Fibroblast of villous mesenchyme (primary cell): ENCODE measurements around the gene ZNF484. TPM values are rescaled to one million over a fixed set of nuclear protein-coding genes. Genes with fewer than 3 reads are reported as not detected.
"Not testable (repeated sequence)": the region's sequence is repeated elsewhere in the genome, so short reads cannot be mapped to it uniquely, and the experiment has no call there.

Experiments used
- DNase-seq: peaks from one replicate; pipeline ENCODE4 v3.0.0-alpha.2; 2010; ENCODE audit warnings: low read depth
- H3K4me3 ChIP-seq: 2 replicates; pipeline ENCODE4 v1.5.1; 2011; ENCODE audit warnings: low read depth, mild to moderate bottlenecking, low read length
- total RNA-seq: library from RNA; depleted of rRNA; stranded (reverse); fragments of >200 nt; gene quantifications from 2 replicates; pipeline ENCODE4 v1.2.3, GENCODE V29; 2012
- TF ChIP-seq, protein P1 (sequence below): IDR thresholded peaks from 2 replicates; pipeline ENCODE4 v1.5.1; 2012; ENCODE audit warnings: low read depth, mild to moderate bottlenecking, low read length; ENCODE audit not compliant: insufficient read depth

ZNF484 gene
- total RNA-seq, 1 donor: 15.1 TPM

DNA sequence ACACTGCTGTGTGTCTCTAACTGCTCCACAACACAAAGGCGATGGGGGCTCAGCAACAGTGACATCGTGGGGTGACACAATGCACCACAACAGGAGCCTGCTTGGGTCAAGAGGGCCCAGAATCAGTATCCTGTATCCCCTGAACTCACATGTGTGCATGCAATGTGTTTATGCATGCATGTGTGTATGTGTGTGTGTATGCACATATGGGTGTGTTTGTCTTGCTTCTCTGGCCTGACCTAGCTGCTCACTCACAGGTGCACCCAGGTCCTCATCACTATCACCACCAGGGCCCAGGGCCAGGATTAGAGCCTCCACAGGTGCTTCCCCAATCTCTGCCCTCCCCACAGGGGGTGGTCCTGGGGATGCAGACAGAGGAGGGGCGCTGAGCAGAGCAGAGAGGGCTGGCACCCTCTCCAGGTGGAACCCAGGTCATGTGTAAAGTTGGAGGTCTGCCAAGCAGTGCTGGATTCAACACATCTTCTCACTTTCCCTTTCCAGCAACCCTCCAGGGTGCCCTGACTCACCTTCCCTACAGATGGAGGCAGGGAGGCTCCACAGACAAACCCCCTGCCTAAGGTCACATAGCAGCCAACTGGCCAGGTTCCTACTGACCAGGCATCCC, 18.1 kb upstream of the ZNF484 start:
- no peak for DNase-seq
- TF ChIP-seq, protein P1, sequence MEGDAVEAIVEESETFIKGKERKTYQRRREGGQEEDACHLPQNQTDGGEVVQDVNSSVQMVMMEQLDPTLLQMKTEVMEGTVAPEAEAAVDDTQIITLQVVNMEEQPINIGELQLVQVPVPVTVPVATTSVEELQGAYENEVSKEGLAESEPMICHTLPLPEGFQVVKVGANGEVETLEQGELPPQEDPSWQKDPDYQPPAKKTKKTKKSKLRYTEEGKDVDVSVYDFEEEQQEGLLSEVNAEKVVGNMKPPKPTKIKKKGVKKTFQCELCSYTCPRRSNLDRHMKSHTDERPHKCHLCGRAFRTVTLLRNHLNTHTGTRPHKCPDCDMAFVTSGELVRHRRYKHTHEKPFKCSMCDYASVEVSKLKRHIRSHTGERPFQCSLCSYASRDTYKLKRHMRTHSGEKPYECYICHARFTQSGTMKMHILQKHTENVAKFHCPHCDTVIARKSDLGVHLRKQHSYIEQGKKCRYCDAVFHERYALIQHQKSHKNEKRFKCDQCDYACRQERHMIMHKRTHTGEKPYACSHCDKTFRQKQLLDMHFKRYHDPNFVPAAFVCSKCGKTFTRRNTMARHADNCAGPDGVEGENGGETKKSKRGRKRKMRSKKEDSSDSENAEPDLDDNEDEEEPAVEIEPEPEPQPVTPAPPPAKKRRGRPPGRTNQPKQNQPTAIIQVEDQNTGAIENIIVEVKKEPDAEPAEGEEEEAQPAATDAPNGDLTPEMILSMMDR: no peak
- H3K4me3 ChIP-seq: no peak overlapping the region

DNA sequence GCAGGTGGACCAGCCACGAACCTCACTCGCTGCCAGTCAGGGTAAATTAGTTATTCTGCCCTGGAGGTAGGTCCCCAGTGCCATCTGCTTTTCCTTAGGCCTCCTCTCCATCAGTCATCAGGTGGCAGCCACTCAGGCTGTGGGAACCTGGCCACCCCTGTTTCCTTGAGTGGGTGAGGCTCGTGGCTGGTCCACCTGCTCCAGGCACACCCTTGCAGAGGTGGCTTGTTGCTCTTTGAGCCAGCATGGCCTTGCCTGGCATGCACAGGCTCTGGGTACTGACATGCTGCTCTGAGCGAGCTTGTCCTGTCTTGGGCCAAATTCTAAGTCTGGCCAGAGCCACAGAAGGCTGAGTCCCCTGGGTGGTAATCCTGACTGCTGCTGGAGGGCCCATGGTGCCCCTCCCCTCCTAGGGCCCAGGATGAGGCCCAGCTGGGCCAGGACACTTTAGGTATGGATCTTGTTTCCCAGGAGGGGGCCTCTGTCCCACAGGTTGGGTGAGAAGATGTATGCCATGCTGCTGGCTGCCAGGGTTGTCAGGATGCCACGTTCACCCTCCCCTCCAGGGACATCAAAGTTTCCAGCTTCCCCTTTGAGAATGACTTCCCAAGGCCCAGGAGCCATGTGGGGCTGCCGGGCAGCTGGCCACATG, 17.0 kb upstream of the ZNF484 start:
- no peak overlapping the region for H3K4me3 ChIP-seq
- DNase-seq: no peak
- TF ChIP-seq, protein P1: no peak

DNA sequence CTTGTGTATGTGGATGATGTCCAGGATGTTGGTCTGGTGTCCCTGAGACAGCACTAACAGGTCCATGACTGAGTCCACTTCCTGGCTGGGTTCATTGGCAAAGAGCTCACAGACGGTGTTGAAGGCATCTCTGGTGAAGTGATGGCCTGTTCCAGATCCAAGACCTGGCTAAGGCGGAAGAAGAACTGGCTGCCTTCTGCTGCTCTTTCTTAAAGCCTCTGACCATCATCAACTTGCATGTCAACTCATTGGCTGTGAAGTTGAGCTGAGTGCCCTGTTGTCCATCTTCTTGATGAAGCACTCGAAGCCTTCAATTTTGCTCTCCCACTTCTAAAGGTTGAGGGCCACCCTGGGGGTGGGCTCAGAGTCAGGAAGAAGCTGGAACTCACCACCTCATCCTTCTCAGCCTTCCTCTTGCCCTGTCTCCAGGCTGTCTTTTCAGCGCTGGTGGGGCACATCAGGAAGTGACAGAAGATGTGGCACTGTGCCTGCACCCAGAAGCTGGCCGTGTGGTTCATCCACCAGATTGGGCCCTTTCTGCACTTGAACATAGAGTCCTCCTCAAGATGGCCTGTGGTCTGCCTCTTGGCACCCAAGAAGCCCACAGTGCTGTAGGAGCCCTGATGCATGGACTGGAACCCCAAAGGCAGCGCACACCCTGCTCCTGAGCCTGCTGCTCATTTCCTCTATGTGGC, 16.2 kb upstream of the ZNF484 start:
- H3K4me3 ChIP-seq, DNase-seq: not testable (repeated sequence)

DNA sequence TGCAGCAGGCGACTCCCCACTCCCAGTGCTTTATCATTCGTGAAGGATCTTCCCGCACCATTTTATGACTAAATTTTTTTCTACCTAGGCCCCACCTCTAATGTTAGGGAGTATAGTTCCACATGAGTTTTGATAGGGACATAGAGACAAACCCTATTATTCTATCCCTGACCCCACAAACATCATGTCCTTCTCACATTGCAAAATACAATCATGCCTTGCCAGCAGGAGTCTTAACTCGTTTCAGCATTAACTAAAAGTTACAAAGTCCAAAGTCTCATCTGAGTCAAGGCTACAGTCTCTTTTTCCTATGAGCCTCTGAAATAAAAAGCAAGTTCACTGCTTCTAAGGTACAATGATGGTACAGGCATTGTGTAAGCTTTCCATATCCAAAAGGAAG, 14.4 kb upstream of the ZNF484 start:
- H3K4me3 ChIP-seq, DNase-seq: not testable (repeated sequence)

DNA sequence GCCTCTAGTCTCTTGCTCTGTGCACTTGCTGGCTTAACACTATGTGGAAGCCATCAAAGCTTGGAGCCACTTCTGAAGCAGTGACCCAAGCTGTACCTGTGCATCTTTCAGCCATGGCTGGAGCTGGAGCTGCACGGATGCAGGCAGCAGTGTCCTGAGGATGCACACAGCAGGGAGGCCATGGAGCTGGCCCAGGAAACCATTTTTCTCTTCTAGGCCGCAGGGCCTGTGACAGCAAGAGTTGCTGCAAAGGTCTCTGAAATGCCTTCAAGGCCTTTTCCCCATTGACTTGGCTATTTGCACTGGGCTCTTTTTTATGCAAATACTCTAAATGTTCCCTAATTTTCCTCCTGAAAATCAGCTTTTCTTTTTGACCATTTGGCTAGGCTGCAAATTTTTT, 12.9 kb upstream of the ZNF484 start:
- DNase-seq: no peak

DNA sequence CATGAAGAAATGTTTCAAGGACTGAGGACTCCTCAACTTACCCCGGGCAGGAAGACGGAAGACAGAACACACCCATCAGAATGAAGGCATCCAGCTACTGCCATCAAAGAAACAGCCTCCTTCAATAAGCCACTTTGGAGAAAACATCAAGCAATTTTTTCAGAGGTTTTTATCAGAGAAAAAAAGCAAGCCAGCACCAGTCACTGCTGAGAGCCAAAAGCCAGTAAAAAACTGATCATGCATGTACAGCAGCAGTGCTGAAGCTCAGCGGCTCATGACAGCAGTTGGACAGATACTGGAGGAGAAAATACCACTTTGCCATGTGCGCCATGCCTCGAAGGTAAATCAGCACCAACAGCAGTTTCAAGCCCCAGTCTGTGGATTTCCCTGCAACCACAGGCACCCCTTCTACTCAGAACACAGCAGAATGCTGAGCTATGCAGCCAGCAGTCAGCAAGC, 10.1 kb upstream of the ZNF484 start:
- no peak for DNase-seq
- TF ChIP-seq, protein P1: no peak

More for the DNA sequence above, 12.9 kb upstream of the ZNF484 start:
- no peak overlapping the region for H3K4me3 ChIP-seq
- TF ChIP-seq, protein P1: no peak

DNA sequence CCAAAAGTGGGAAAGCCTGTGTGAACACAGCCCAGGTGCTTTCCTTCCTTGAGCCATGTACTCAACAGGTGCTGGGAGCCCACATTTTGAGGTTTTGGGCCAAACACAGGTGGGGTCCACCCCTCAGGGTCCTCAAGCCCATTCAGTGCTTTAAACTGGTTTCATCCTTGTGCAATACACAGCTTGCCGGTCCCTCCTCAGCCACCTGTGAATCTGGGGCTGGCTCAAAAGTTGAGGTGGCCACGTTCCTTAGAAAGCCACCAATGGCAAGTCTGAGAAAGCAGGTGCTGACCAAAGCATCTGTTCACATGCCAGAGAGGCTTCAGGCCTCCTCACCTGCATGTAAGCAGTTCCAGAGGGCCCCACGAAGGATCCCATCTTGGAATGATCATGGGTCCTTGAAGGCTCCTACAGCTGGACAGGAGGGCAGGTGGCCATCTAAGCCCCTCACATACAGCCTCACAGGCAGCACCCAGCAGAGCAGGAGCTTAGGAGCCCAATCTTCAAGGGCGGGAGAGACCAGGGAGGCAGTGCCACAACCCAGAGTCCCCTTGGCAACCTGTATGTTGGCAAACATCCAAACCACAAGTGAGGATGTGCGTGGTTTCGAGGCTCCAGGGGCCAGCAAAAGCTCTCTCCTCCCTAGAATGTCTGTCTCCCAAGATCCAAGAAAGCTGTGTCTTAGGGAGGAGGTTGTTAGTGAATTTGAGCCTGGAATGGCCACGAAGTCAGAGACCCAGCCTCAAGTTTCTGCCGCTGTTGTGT, 9.2 kb upstream of the ZNF484 start:
- DNase-seq, H3K4me3 ChIP-seq: not testable (repeated sequence)

More for the DNA sequence above, 10.1 kb upstream of the ZNF484 start:
- H3K4me3 ChIP-seq: no peak overlapping the region

DNA sequence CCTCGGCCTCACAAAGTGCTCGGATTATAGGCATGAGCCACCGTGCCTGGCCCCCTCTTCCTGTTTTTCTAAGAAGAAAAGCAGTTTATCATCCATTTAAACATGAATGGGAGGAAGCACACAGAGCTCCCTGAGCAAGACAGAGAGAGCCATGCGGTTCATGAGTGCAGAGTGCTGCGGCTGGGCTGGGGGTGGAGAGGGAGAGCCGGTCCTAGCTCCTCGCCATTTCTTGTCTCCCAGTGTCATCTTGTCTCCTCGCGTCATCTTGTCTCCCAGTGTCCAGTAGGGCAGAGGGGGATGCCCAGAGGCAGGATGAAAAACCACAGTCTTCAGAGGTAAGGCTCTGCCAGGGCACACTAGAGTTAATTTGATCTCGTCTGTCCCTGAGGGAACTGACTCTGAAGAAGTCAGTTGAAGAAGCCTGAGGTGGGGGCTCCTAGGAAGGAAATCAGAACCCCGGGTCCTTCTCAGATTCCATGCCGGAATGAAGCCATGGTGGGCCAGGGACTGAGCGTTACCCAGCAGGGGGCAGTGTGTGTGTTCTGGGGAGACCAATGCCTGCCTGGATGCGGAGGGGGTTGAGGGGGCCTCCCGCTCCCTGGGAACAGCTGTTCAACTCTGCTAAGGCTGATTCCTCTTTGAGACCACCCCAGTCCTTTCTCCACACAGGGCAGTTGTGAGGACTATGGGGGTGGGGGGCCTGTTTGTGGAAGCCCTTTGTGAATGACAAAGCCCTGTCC, 6.0 kb upstream of the ZNF484 start:
- DNase-seq, H3K4me3 ChIP-seq: not testable (repeated sequence)
